ENCODE measurements around the gene EPAS1. TPM values are rescaled to one million over a fixed set of nuclear protein-coding genes. Genes with fewer than 3 reads are reported as not detected.

EPAS1 gene
- total and polyA plus RNA-seq, 3 donors from 2014 or later, result 93.9 to 158 (median 142) TPM

DNA sequence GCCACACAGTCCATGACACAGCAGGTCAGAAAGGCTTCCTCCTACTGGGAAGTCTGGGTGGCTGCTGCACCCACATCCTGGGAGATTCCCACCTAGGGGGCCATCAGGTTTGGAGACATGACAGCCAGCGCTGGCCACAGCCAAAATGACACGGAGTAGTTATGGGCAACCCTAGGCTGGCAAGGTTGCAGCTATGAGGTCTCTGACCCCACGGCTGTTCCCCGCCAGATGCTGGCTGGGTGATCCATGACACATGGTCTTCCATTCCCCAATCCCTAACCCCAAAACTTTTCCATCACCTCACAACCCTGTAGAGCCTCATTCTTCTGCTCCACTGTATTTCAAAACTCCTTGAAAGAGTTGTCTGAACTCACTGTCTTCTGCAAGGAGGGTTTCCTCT is 42.7 kb upstream of the EPAS1 start:
- no peaks in the 10 kb centered on the region for H3K9me3 ChIP-seq
- no peak for TF ChIP-seq POLR2A (IDR thresholded peaks at IDR 0.05)
- TF ChIP-seq, protein P1, sequence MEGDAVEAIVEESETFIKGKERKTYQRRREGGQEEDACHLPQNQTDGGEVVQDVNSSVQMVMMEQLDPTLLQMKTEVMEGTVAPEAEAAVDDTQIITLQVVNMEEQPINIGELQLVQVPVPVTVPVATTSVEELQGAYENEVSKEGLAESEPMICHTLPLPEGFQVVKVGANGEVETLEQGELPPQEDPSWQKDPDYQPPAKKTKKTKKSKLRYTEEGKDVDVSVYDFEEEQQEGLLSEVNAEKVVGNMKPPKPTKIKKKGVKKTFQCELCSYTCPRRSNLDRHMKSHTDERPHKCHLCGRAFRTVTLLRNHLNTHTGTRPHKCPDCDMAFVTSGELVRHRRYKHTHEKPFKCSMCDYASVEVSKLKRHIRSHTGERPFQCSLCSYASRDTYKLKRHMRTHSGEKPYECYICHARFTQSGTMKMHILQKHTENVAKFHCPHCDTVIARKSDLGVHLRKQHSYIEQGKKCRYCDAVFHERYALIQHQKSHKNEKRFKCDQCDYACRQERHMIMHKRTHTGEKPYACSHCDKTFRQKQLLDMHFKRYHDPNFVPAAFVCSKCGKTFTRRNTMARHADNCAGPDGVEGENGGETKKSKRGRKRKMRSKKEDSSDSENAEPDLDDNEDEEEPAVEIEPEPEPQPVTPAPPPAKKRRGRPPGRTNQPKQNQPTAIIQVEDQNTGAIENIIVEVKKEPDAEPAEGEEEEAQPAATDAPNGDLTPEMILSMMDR (IDR thresholded peaks at IDR 0.05), result no peak
- H3K27me3 ChIP-seq, result no peaks in the 10 kb centered on the region
- 50 to 85% methylated on average over 2 to 4 of the region's 4 CpGs for WGBS, 2 donors
- DNase-seq, result no peak
- peaks cover 5% of the 10 kb centered on the region for H3K4me1 ChIP-seq
- no peak overlapping the region for H3K27ac ChIP-seq
- intact Hi-C loops (cut with DNase I; ENCODE audit: low total_unique reads), result no loop called here
- no peaks in the 10 kb centered on the region for H3K36me3 ChIP-seq (ENCODE audit: low read depth, missing control alignments)
- H3K4me3 ChIP-seq, result no peak overlapping the region

- no peak for TF ChIP-seq POLR2A (IDR thresholded peaks at IDR 0.05)
- TF ChIP-seq, protein P1 (IDR thresholded peaks at IDR 0.05), result no peak
- Histone ChIP-seq H3K27me3 (no peaks in the 10 kb centered on the region), H3K36me3 (ENCODE audit: low read depth, missing control alignments) (no peaks in the 10 kb centered on the region), H3K4me3 (no peak overlapping the region), H3K9me3 (no peaks in the 10 kb centered on the region), H3K4me1 (peaks cover 5% of the 10 kb centered on the region), H3K27ac (no peak overlapping the region)
- DNase-seq, result no peak
- intact Hi-C loops (cut with DNase I; ENCODE audit: low total_unique reads), result no loop called here
- 62 to 78% methylated on average over 5 of the region's 5 CpGs for WGBS, 2 donors
These were observed 40.6 kb upstream of the EPAS1 start for GRCh38 chr2:46256563-46257142.

GRCh38 chr2:46257476-46257875 is 39.7 kb upstream of the EPAS1 start:
- peaks cover 5% of the 10 kb centered on the region for H3K4me1 ChIP-seq
- TF ChIP-seq POLR2A (IDR thresholded peaks at IDR 0.05), result no peak
- TF ChIP-seq, protein P1 (IDR thresholded peaks at IDR 0.05), result no peak
- intact Hi-C loops (cut with DNase I; ENCODE audit: low total_unique reads), result no loop called here
- no peak overlapping the region for H3K4me3 ChIP-seq
- no peaks in the 10 kb centered on the region for H3K27me3 ChIP-seq
- no peak for DNase-seq
- no peak overlapping the region for H3K27ac ChIP-seq
- no peaks in the 10 kb centered on the region for H3K36me3 ChIP-seq (ENCODE audit: low read depth, missing control alignments)
- no peaks in the 10 kb centered on the region for H3K9me3 ChIP-seq
- WGBS, 2 donors, result 45 to 49% methylated on average over 4 of the region's 4 CpGs

DNA sequence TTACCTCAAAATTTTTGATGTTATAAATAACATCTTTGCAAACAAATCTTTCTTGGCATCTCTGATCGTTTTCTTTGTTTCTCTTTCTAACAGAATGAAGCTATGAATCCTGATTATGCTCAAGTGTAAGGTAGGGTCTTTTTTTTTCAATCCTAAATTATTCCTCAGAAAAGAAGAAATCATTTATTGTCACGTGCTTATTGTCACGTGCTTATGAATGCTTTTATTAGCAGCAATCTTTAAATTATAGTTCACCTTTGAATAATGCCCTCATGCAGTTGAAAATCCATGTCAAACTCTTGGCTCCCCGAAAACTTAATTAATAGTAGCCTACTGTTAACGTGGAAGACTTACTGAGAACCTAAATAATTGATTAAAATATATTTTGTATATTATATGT is 39.2 kb upstream of the EPAS1 start:
- intact Hi-C loops (cut with DNase I; ENCODE audit: low total_unique reads), result no loop called here
- WGBS, 2 donors, result 85 to 87% methylated on average over 5 of the region's 5 CpGs
- peaks cover 5% of the 10 kb centered on the region for H3K4me1 ChIP-seq
- H3K27me3 ChIP-seq, result no peaks in the 10 kb centered on the region
- no peak overlapping the region for H3K27ac ChIP-seq
- H3K4me3 ChIP-seq, result no peak overlapping the region
- no peaks in the 10 kb centered on the region for H3K36me3 ChIP-seq (ENCODE audit: low read depth, missing control alignments)
- no peaks in the 10 kb centered on the region for H3K9me3 ChIP-seq
- TF ChIP-seq POLR2A (IDR thresholded peaks at IDR 0.05), result no peak
- TF ChIP-seq, protein P1 (IDR thresholded peaks at IDR 0.05), result no peak
- no peak for DNase-seq

All from testis (tissue), 3 donors.